Liver (tissue), 3 donors: ENCODE results near the gene SYNGR1.

Experiments
- EGR1 ChIP-seq, 2 donors: IDR thresholded peaks; 2 replicates each; pipeline ENCODE4 v1.6.1; 2016 to 2018; ENCODE audit warnings: antibody characterized with exemption in 2 of 2, low read depth in 2 of 2
- GABPA ChIP-seq, 2 donors: IDR thresholded peaks in 1 of 2; conservative IDR thresholded peaks in 1 of 2; 2 replicates each; pipeline ENCODE4 v1.6.1; 2016; ENCODE audit warnings: antibody characterized with exemption in 2 of 2, mild to moderate bottlenecking in 1 of 2, moderate library complexity in 1 of 2
- JUND ChIP-seq, 2 donors: IDR thresholded peaks; 2 replicates each; pipeline ENCODE4 v1.6.1; 2016; ENCODE audit warnings: antibody characterized with exemption in 2 of 2
- RAD21 ChIP-seq, 2 donors: IDR thresholded peaks; 2 replicates each; pipeline ENCODE4 v1.6.1; 2016; ENCODE audit warnings: antibody characterized with exemption in 2 of 2, mild to moderate bottlenecking in 2 of 2
- RXRA ChIP-seq, 2 donors: IDR thresholded peaks; 2 replicates each; pipeline ENCODE4 v1.6.1; 2017 to 2018; ENCODE audit warnings: antibody characterized with exemption in 2 of 2, mild to moderate bottlenecking in 1 of 2
- SP1 ChIP-seq: IDR thresholded peaks from 2 replicates; pipeline ENCODE4 v1.6.1; 2018; ENCODE audit warnings: antibody characterized with exemption, mild to moderate bottlenecking
- YY1 ChIP-seq: IDR thresholded peaks from 2 replicates; pipeline ENCODE4 v1.6.1; 2016; ENCODE audit warnings: antibody characterized with exemption, mild to moderate bottlenecking
- TF ChIP-seq, protein P1 (sequence below): IDR thresholded peaks from 2 replicates; pipeline ENCODE4 v1.6.1; 2016; ENCODE audit warnings: antibody characterized with exemption
- TF ChIP-seq, protein P2 (sequence below): fragments of 150-350 bp; IDR thresholded peaks from 2 replicates; pipeline ENCODE4 v1.5.1; 2017; ENCODE audit warnings: improper control_type of control experiment, low read depth, low read length; ENCODE audit not compliant: missing input control
- TF ChIP-seq, protein P3 (sequence below): IDR thresholded peaks from 2 replicates; pipeline ENCODE4 v1.6.1; 2016; ENCODE audit warnings: antibody characterized with exemption, mild to moderate bottlenecking
- TF ChIP-seq, protein P4 (sequence below): IDR thresholded peaks from 2 replicates; pipeline ENCODE4 v1.6.1; 2016; ENCODE audit warnings: antibody characterized with exemption
- donor health status: healthy.
- donor health status: healthy.

DNA sequence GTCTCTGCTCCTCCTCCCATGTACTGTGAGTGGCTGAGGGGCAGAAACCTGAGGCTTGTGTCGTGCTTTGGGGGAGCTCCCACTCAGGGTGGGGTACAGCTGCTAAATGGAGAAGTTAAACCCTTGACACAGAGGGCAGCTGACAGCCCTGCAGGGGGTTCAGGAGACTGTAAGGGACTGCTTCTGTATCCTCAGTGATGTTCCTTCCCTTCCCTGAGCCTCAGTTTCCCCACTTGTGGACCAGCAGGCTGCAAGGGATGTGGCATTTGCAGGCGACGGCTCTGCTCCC lies 15.6 kb downstream of the SYNGR1 start:
- TF ChIP-seq, protein P1, sequence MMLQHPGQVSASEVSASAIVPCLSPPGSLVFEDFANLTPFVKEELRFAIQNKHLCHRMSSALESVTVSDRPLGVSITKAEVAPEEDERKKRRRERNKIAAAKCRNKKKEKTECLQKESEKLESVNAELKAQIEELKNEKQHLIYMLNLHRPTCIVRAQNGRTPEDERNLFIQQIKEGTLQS, result no peak
- no peak for TF ChIP-seq YY1
- TF ChIP-seq, protein P2, sequence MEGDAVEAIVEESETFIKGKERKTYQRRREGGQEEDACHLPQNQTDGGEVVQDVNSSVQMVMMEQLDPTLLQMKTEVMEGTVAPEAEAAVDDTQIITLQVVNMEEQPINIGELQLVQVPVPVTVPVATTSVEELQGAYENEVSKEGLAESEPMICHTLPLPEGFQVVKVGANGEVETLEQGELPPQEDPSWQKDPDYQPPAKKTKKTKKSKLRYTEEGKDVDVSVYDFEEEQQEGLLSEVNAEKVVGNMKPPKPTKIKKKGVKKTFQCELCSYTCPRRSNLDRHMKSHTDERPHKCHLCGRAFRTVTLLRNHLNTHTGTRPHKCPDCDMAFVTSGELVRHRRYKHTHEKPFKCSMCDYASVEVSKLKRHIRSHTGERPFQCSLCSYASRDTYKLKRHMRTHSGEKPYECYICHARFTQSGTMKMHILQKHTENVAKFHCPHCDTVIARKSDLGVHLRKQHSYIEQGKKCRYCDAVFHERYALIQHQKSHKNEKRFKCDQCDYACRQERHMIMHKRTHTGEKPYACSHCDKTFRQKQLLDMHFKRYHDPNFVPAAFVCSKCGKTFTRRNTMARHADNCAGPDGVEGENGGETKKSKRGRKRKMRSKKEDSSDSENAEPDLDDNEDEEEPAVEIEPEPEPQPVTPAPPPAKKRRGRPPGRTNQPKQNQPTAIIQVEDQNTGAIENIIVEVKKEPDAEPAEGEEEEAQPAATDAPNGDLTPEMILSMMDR, result no peak
- TF ChIP-seq SP1, result no peak
- no peak for TF ChIP-seq GABPA (IDR thresholded peaks at IDR 0.05 in 1 of 2, conservative IDR thresholded peaks at IDR 0.05 in 1 of 2)
- TF ChIP-seq, protein P3, sequence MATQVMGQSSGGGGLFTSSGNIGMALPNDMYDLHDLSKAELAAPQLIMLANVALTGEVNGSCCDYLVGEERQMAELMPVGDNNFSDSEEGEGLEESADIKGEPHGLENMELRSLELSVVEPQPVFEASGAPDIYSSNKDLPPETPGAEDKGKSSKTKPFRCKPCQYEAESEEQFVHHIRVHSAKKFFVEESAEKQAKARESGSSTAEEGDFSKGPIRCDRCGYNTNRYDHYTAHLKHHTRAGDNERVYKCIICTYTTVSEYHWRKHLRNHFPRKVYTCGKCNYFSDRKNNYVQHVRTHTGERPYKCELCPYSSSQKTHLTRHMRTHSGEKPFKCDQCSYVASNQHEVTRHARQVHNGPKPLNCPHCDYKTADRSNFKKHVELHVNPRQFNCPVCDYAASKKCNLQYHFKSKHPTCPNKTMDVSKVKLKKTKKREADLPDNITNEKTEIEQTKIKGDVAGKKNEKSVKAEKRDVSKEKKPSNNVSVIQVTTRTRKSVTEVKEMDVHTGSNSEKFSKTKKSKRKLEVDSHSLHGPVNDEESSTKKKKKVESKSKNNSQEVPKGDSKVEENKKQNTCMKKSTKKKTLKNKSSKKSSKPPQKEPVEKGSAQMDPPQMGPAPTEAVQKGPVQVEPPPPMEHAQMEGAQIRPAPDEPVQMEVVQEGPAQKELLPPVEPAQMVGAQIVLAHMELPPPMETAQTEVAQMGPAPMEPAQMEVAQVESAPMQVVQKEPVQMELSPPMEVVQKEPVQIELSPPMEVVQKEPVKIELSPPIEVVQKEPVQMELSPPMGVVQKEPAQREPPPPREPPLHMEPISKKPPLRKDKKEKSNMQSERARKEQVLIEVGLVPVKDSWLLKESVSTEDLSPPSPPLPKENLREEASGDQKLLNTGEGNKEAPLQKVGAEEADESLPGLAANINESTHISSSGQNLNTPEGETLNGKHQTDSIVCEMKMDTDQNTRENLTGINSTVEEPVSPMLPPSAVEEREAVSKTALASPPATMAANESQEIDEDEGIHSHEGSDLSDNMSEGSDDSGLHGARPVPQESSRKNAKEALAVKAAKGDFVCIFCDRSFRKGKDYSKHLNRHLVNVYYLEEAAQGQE, result no peak
- TF ChIP-seq, protein P4, sequence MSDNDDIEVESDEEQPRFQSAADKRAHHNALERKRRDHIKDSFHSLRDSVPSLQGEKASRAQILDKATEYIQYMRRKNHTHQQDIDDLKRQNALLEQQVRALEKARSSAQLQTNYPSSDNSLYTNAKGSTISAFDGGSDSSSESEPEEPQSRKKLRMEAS, result no peak
- TF ChIP-seq EGR1 (IDR thresholded peaks at IDR 0.05; ENCODE audit: low read depth in 2 of 2), result no peak
- TF ChIP-seq RAD21 (IDR thresholded peaks at IDR 0.05), result no peak
- TF ChIP-seq JUND (IDR thresholded peaks at IDR 0.05), result no peak
- no peak for TF ChIP-seq RXRA (IDR thresholded peaks at IDR 0.05)
